HG03108 (cell line): ENCODE results near the gene MINK1.
"Not testable (repeated sequence)": the region's sequence is repeated elsewhere in the genome, so short reads cannot be mapped to it uniquely, and the experiment has no call there.

ENCODE experiments used
- ATAC-seq: cut with Tn5 transposase; IDR thresholded peaks from one replicate; pipeline ENCODE4 v1.9.1; 2021; ENCODE audit warnings: moderate library complexity; ENCODE audit not compliant: unreplicated experiment

MINK1 gene

DNA sequence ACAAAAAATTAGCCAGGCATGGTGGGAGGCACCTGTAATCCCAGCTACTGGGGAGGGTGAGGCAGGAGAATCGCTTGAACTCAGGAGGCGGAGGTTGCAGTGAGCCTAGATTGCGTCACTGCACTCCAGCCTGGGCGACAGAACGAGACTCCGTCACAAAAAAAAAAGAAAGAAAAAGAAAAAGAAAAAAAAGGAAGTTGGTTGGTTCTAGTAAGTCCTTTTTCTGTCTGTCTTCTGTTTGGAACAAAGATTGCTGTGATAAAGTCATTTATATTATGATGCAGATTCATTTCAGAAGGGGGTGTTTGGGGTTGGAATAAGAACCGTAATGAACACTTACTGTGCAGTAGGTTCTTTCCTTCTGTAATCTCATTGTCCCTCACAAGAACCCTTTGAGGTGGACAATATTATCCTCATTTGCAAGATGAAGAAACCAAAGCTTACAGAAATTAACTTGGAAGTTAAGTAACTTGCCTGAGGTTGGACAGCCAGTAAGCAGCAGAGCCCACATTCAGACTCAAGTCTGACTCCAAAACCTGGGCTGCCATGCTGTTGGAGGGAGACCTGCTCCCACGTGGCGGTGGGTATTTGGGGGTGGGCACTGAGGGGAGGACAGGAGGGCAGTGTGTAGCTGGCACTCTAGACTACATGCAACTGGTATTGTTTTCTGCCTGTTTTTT lies 10.3 kb downstream of the MINK1 start:
- ATAC-seq, result no peak

DNA sequence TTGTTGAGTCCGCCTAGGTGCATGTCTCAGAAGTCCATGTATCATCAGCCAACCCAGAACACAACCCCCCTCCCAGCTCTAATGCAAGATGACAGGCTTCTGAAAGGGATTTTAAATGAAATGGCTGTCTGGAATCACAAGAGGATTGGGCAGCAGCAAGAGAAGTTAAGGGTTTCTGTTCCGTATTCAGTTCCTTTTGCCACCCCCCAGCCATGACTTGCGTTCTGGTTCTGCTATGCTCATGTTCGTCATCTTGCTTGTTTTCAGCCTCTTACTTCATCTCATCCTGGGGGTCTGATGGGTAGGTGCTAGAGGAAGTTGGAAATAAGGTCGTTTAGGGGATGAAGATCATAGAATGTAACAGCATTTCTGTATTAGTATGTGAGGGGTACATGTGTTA lies 12.0 kb downstream of the MINK1 start:
- ATAC-seq, result no peak

DNA sequence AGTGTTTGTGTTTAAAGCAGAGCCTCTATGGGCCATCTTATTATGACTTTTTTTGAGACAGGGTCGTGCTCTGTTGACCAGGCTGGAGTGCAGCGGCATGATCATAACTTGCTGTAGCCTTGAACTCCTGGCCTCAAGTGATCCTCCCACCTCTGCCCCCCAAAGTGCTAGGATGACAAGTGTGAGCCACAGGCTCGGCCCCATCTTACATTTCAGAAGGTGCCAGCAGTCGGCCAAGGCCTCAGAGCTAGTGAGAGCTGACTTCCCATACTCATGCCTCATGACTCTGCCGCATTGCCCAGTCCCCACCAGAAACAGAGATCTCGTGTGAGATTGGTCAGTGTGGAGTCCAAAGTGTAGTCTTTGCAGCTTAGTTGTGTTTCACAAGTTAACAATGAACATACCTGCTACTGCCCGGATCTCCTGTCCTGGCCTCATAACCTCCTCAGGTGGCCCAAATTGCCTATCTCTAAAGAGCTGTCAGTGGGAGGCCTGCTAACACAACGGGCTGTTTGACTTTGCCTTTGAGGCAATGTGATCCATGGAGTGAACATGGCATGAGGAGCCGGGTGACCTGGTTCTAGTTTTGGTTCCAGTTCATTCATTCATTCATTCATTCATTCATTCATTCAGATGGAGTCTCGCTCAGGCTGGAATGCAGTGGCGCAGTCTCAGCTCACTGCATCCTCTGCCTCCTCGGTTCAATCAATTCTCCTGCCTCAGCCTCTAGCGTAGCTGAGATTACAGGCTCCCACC lies 13.7 kb downstream of the MINK1 start:
- no peak for ATAC-seq

DNA sequence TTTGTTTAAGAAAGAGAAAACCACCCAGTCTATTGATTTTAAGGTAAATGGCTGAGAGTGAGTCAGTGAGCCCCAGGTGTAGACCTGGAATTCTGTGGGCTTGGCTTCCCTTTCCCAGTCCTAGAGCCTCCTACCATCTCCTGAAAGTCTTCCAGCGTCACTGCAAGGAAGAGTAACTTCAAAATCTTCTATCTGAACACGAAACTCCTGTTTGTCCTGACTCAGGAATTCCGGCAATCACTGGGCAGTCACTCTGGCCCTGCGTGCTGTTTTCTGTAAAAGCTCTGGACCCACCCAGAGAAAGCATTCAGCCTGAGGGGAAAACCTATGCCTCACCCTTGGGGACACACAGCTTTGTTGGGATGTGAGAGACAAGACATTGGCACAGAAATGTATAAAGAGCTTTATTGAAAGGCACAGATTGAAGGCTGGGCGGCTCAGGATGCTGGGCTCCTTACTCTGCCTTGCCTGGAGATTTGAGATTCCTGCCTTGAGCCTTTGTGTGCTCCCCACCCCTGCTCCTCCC lies 15.9 kb downstream of the MINK1 start:
- no peak for ATAC-seq

GRCh38 chr17:4850246-4850645 lies 17.1 kb downstream of the MINK1 start:
- ATAC-seq, result no peak

GRCh38 chr17:4851084-4851483 lies 17.9 kb downstream of the MINK1 start:
- no peak for ATAC-seq

GRCh38 chr17:4852567-4853207 lies 19.5 kb downstream of the MINK1 start:
- no peak for ATAC-seq

GRCh38 chr17:4853208-4853671 lies 20.1 kb downstream of the MINK1 start:
- ATAC-seq, result no peak

DNA sequence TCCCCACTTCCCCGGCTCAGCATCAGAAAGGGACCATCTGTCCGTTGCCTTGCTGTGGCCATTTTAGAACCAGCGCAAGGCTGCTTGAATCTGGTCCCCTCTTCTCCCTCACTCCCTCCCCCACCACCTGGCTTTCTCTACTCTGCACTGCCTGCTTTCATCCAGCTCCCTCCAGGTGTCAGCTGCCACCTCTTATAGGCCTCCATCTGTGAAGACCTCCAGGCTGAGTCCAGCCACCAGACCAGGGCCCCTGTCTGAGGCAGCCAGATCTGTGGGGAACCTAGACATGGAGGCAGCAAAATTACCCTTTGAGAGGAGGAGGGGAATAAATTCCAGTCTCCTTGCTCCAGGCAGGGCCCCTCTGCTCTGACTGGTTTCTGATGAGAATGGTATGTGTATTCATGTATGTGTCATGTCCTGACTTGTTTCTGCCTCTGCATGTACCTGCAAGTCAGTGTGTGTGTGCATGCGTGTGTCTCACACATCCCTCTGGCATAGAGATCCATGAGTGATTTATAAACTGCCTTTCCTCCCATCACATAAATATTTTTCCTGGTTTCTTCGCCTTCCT lies 21.1 kb downstream of the MINK1 start:
- ATAC-seq, result no peak

DNA sequence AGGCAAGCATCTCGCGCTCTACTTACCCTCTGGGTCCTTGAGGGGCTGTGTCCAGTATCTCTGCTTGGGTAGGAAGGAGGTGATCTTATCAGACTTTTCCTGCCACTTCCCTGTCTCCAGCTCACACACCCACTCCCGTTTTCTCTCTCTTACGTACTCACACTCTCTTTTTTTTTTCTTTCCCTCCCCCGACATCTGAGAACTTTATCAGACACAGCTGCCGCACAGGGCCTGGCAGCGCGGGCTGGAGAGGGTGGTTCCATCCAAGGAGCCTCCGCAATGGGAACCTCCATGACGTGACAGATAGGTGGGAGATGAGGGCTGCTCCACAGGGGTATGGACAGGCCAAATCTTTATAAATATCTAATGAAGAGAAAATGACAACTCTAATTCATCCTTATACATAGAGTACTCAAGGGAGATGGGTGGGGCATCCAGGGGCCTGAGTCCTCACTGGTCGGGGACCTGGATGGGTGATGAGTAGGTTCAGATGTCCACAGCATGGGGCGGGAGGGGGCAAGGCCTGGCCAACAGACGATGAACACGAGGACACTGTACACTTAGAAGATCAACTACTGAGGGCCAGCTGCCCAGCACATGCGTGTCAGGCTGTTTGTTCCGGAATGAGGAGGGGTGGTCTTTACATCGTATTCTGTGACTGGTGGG lies 23.3 kb downstream of the MINK1 start:
- no peak for ATAC-seq

DNA sequence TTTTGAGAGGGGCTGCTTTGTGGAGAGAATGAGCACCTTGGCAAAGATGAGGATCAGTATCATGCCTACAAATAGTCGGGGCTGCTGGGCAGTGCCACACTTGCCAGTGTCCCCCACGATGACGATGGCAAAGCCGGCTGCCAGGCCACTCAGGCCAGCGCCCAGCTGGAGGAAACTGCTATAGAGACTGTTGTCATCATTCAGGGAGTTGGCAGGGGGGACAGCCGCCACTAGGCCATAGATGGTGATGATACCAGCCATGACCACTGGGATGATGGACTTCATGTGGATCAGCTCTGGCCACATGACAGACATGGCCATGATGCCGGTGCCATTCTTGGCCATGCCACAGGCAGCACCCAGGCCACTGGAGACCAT lies 23.8 kb downstream of the MINK1 start:
- no peak for ATAC-seq

DNA sequence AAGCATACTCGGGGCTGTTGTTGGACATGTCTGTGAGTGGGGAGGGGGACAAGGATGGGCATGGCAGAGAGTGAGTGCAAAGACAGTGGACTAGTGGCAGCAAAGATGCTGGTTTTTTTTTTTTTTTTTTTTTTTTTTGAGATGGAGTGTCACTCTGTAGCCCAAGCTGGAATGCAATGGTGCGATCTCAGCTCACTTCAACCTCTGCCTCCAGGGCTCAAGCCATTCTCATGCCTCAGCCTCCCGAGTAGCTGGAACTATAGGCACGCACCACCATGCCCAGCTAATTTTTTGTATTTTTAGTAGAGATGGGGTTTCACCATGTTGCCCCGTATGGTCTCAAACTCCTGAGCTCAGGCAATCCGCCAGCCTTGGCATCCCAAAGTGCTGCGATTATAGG lies 24.2 kb downstream of the MINK1 start:
- not testable (repeated sequence) for ATAC-seq

- ATAC-seq, result no peak
Measured at GRCh38 chr17:4858068-4858881, 25.1 kb downstream of the MINK1 start.

- ATAC-seq, result no peak
Measured at GRCh38 chr17:4858882-4859260, 25.7 kb downstream of the MINK1 start.

GRCh38 chr17:4859816-4860625 lies 26.9 kb downstream of the MINK1 start:
- ATAC-seq, result no peak

DNA sequence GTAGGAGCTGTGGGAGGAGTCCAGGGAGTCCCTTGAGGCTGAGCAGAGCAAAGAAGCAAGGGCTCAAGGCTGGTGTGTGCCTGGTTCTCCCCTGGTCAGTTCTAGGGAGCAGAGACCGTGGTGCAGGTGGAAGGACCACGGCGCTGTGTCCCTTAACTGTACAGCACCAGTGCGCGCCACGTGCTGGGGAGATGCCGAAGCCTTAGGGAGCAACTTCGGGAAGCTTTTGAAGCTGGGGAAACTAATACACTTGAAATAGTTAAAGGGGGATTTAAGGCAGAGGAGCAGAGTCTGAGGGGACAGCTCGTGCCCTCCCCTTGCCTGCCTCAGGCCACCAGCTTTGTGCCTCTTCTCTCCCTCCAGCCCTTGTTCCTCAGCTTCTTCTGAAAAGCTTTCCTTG lies 27.5 kb downstream of the MINK1 start:
- ATAC-seq, result no peak

DNA sequence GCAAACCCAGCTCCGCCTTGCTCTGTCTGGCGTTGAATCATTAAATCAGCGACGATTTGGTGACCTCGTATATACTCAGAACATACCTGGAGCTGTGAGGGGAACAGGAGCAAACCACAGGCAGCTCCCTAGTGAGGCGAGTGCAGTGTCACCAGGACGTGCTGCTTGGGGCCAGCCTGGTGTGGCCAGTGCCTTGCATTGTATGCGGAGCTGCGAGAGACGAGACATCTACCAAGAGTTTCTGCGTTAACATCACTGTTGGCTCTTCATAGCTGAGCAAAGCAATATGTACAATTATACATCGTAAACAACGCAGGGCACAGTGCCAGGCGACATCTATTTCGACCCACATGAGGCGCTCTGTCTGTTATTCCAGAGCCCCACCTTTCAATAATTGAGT lies 27.9 kb downstream of the MINK1 start:
- ATAC-seq, result no peak

GRCh38 chr17:4862720-4863119 lies 29.6 kb downstream of the MINK1 start:
- no peak for ATAC-seq

GRCh38 chr17:4863321-4863720 lies 30.2 kb downstream of the MINK1 start:
- no peak for ATAC-seq
